ENCODE results near the gene ST8SIA5.

Gene ST8SIA5

DNA sequence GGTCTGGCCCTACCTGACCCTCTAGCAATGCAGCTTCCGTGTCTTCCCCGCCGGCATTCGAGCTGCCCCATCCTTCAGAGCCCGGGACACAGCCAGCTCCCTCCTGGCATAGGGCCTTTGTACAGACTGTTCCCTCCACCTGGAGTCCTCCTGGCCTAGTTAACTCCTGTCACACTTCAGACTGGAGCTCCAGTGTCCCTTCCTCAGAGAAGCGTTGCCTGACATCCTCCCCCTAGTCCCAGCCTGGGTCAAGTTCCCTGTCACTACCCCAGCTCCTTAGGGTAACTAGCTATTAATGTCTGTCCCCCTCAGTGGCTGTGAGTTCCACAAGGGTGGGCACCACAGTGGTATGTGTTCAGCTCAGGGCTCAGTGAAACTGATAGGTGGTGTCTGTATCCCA lies 54.4 kb downstream of the ST8SIA5 start:
- H3K36me3 ChIP-seq (ENCODE audit: insufficient read depth, low read length): no peaks in the 10 kb centered on the region
- H3K4me3 ChIP-seq (ENCODE audit: low read depth, low read length, poor library complexity, severe bottlenecking): no peak overlapping the region
- H3K9ac ChIP-seq (ENCODE audit: low read length): no peak overlapping the region
- H4K20me1 ChIP-seq (ENCODE audit: insufficient read depth, low read length): no peaks in the 10 kb centered on the region
- TF ChIP-seq, protein P1, sequence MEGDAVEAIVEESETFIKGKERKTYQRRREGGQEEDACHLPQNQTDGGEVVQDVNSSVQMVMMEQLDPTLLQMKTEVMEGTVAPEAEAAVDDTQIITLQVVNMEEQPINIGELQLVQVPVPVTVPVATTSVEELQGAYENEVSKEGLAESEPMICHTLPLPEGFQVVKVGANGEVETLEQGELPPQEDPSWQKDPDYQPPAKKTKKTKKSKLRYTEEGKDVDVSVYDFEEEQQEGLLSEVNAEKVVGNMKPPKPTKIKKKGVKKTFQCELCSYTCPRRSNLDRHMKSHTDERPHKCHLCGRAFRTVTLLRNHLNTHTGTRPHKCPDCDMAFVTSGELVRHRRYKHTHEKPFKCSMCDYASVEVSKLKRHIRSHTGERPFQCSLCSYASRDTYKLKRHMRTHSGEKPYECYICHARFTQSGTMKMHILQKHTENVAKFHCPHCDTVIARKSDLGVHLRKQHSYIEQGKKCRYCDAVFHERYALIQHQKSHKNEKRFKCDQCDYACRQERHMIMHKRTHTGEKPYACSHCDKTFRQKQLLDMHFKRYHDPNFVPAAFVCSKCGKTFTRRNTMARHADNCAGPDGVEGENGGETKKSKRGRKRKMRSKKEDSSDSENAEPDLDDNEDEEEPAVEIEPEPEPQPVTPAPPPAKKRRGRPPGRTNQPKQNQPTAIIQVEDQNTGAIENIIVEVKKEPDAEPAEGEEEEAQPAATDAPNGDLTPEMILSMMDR (IDR thresholded peaks at IDR 0.05; ENCODE audit: low read length): no peak
- TF ChIP-seq EZH2 (IDR thresholded peaks at IDR 0.05; ENCODE audit: borderline replicate concordance, low read length): no peak
- H3K4me2 ChIP-seq (ENCODE audit: low read length): no peak overlapping the region
- H2AFZ ChIP-seq (ENCODE audit: low read length): no peak overlapping the region
- no peaks in the 10 kb centered on the region for H3K9me2 ChIP-seq (ENCODE audit: low read depth, low read length)
- no peaks in the 10 kb centered on the region for H3K4me1 ChIP-seq (ENCODE audit: insufficient read depth, low read length, severe bottlenecking)
- no peak overlapping the region for H3K27ac ChIP-seq (ENCODE audit: low read depth, low read length, poor library complexity, severe bottlenecking)
- H3F3A ChIP-seq (ENCODE audit: insufficient read depth, low read length): no peaks in the 10 kb centered on the region
- no peaks in the 10 kb centered on the region for H3K79me2 ChIP-seq (ENCODE audit: insufficient read depth, low read length)
- H3K27me3 ChIP-seq (ENCODE audit: insufficient read depth, low read length): no peaks in the 10 kb centered on the region
- H3K9me3 ChIP-seq (ENCODE audit: low read length): no peaks in the 10 kb centered on the region

DNA sequence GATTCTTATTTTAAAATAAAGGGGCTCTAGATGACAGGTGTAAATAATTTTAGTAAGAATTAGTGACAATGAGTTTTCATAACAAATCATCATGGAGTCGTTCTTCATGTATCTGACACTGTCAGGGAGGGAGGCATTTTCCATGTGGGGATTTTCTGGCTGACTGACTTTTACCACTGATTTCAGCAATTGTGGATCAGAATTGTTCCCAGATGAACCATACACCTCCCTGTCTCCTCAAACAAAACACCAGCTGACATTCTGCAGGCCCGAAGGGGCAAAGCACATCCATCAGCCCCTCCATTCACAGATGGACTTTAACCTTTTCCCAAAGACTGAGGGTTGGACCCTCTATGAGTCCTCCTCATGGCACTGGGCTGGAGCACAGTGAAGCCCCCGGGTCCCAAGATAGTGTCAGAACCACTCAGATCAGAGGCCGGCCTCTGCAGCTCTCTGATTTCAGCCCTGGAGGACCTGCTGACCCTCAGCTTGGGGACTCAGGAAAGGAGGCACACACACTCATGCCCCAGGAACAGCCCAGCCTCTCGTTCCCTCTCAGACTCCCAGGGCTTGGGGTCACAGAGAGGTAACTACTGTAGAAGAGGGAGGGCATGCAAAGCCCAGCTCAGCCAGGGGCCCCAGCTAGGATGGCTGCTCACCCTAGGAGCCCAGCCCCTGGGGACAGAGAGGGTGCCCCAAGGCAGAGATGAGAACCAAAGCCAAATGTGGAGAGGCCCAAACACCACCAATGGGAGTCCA lies 56.6 kb downstream of the ST8SIA5 start:
- no peaks in the 10 kb centered on the region for H3K4me1 ChIP-seq (ENCODE audit: insufficient read depth, low read length, severe bottlenecking)

DNA sequence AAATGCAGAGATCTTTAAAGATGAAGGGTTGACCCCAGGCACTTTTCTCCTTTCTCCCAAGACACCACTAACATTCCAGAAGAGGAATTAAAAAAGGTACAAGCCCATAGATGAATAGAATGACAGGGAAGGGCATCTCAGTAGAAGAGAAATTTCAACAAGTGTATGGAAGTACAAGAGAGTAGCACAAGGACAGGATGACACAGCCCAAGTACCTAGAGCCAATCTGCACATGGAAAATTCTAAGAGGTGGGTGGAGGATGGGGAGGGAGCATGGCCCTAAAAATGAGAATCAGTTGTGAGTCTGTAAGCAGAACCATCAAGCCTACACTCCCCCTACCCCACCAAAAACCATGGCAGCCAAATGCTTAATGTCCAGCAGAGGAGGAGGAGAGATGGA lies 60.2 kb downstream of the ST8SIA5 start:
- TF ChIP-seq, protein P1 (IDR thresholded peaks at IDR 0.05; ENCODE audit: low read length): no peak
- no peak for TF ChIP-seq EZH2 (IDR thresholded peaks at IDR 0.05; ENCODE audit: borderline replicate concordance, low read length)
- H3K9ac ChIP-seq (ENCODE audit: low read length): no peak overlapping the region
- no peaks in the 10 kb centered on the region for H3F3A ChIP-seq (ENCODE audit: insufficient read depth, low read length)
- H3K9me2 ChIP-seq (ENCODE audit: low read depth, low read length): no peaks in the 10 kb centered on the region
- no peaks in the 10 kb centered on the region for H3K27me3 ChIP-seq (ENCODE audit: insufficient read depth, low read length)
- H3K4me3 ChIP-seq (ENCODE audit: low read depth, low read length, poor library complexity, severe bottlenecking): no peak overlapping the region
- no peaks in the 10 kb centered on the region for H3K79me2 ChIP-seq (ENCODE audit: insufficient read depth, low read length)
- no peaks in the 10 kb centered on the region for H3K36me3 ChIP-seq (ENCODE audit: insufficient read depth, low read length)
- no peak overlapping the region for H2AFZ ChIP-seq (ENCODE audit: low read length)
- H3K9me3 ChIP-seq (ENCODE audit: low read length): no peaks in the 10 kb centered on the region
- no peak overlapping the region for H3K27ac ChIP-seq (ENCODE audit: low read depth, low read length, poor library complexity, severe bottlenecking)
- no peaks in the 10 kb centered on the region for H4K20me1 ChIP-seq (ENCODE audit: insufficient read depth, low read length)
- H3K4me2 ChIP-seq (ENCODE audit: low read length): no peak overlapping the region
- H3K4me1 ChIP-seq (ENCODE audit: insufficient read depth, low read length, severe bottlenecking): no peaks in the 10 kb centered on the region

More for the DNA sequence above, 56.6 kb downstream of the ST8SIA5 start:
- TF ChIP-seq EZH2 (IDR thresholded peaks at IDR 0.05; ENCODE audit: borderline replicate concordance, low read length): no peak
- TF ChIP-seq, protein P1 (IDR thresholded peaks at IDR 0.05; ENCODE audit: low read length): no peak
- no peaks in the 10 kb centered on the region for H3K27me3 ChIP-seq (ENCODE audit: insufficient read depth, low read length)
- no peak overlapping the region for H3K9ac ChIP-seq (ENCODE audit: low read length)
- no peaks in the 10 kb centered on the region for H3F3A ChIP-seq (ENCODE audit: insufficient read depth, low read length)
- H3K36me3 ChIP-seq (ENCODE audit: insufficient read depth, low read length): no peaks in the 10 kb centered on the region
- H4K20me1 ChIP-seq (ENCODE audit: insufficient read depth, low read length): no peaks in the 10 kb centered on the region
- no peaks in the 10 kb centered on the region for H3K9me3 ChIP-seq (ENCODE audit: low read length)
- H3K9me2 ChIP-seq (ENCODE audit: low read depth, low read length): no peaks in the 10 kb centered on the region
- H3K4me2 ChIP-seq (ENCODE audit: low read length): no peak overlapping the region
- H3K27ac ChIP-seq (ENCODE audit: low read depth, low read length, poor library complexity, severe bottlenecking): no peak overlapping the region
- no peak overlapping the region for H2AFZ ChIP-seq (ENCODE audit: low read length)
- no peaks in the 10 kb centered on the region for H3K79me2 ChIP-seq (ENCODE audit: insufficient read depth, low read length)
- H3K4me3 ChIP-seq (ENCODE audit: low read depth, low read length, poor library complexity, severe bottlenecking): no peak overlapping the region

Data from OCI-LY1 (cell line).